CD4-positive, alpha-beta T cell treated with Interleukin-15 for 1 hour (primary cell): Measurements from ENCODE around the gene SLC41A2.
"Not testable (repeated sequence)": the region's sequence is repeated elsewhere in the genome, so short reads cannot be mapped to it uniquely, and the experiment has no call there.

Experiments
- DNase-seq: peaks from one replicate; pipeline ENCODE4 v3.0.0-alpha.2; 2020

The SLC41A2 gene

DNA sequence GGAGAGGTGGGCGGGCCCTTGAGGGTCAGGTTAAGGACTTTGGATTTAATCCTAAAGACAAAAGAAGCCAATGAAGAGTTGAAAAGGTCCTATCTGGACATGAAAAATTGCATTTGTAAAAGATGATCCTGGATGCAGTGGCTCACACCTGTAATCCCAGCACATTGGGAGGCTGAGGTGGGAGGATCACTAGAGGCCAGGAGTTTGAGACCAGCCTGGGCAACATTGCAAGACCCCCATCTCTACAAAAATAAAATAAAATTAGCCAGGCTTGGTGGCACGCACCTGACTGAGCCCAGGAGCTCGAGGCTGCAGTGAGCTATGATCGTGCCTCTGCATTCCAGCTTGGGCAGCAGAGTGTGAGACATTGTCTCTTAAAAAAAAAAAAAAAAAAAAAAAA lies 2.4 kb upstream of the SLC41A2 start:
- no peak for DNase-seq

DNA sequence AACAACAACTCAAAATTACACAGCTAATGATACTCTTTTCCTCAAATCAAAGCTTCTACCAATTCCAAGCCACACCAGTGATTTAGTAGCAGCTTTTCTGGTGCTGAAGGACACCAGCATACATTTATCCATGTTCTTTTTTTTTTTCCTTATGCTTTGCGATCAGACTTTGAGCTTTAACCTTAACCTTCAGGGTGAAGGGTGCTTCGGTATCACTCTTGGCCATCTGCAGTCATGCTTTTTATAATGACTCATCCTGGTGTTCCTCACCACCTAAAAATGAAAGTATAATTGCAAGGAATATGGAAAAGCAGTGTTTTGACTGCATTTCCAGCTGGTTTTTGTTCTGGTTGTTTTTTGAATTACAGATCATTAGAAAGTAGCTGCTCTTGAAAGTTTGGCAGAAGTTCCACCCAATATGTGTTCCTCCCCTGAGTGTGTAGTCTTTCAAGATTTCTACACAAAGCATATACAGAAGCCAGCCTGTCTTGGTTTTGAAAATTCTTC lies 1.3 kb upstream of the SLC41A2 start:
- no peak for DNase-seq

DNA sequence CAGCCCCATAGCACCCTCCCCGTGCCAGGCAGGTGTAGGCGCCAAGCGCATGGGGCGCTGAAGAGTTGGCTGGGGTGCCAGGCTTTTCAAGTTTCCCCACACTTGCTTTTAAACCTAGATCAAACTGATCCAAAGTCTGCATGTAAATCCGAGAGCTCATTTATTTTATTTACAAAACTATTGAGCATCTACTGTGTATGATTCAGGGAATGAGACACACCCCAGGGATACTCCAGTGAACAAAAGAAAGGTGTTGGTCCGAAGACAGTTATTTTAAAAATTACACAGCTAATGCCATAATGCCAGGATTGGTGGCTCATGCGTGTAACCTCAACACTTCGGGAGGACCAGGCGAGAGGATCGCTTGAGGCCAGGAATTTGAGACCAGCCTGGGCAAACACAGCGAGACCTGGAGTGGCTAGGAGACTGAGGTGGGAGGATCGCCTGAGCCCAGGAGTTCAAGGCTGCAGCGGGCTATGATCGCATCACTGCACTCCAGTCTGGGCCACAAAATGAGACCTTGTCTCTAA lies 780 bp upstream of the SLC41A2 start:
- no peak for DNase-seq

DNA sequence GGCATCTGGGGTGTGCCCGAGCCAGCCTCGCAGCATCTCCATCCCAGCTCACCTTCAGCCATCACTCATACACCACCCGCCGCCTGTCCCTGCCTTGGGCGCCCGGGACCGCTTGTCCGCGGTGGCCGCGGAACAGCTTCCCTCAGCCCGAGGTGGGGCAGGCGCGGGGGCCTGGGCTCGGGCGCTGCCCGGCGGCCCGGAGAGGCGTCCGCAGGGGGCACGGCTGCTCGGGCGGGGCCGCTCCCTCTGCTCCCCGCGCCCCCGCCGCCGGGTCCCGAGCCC lies 430 bp downstream of the SLC41A2 start:
- DNase-seq: peak; percentile 18

DNA sequence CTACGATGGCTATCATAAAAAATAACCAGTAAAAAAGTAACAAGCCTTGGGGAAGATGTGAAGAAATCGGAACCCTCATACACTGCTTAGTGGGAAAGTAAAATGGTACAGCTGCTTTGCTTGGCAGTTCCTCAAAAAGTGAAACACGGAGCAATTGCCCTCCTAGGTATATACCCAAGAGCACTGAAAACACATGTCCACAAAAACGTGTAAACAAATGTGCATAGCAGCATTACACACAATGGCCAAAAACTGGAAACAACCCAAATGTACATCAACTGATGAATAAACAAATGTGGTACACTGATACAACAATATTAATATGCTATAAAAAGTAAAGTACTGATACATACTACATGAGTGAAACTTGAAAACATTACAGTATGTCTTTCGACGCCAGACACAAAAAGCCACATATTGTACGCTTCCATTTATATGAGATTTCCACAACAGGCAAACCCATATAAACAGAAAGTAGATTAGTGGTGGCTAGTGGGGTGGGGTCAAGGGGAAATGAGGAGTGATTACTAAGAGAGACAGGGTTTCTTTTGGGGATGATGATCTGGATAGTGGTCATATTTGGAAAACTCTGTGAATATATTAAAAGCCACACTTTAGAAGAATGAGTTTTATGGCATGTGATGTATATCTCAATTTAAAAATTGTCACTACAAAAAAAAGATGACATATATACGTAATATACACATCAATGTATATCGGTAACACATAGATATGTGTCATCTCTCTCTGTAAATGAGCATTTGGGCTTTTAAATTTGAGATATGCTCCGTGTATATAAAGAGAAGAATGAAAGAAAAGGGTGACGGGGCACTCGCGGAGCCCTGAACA lies 996 bp downstream of the SLC41A2 start:
- no peak for DNase-seq

DNA sequence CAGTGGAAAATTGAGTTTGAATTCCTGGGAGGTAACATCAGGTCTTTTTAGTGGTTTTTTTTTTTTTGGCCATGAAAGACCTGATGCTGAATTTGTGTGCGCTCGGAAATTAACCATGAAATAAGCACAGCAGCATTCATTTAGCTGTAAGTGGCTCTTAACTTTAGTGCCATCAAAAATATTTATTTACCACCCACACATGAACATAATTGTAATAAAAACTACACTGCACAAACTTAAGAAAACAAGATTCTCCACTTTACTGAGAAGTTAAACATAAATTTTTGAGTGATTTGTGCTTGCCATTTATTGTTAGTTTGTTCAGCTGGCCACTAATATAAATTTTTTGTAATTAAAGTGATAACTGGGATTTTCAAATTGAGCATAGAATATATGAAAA lies 2.4 kb downstream of the SLC41A2 start:
- DNase-seq: no peak

DNA sequence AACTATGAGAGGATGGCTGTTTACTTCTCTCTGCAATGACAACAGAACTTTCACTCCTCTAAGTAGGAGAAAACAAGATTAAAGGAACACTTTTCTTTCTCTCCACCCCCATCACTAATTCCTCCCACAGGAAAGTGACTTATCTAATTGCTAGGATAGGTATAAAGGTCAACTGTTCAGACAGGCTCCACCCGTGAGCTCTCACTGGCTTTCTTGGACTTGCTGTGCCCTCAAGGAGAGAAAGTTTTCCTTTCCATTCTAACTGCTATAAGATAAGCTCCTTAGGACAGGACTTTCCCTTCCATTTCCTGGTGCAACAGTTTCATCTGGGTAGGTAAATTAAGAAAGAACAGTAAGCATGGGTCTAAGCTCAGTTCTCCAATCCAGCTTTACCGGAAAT lies 4.8 kb downstream of the SLC41A2 start:
- no peak for DNase-seq

DNA sequence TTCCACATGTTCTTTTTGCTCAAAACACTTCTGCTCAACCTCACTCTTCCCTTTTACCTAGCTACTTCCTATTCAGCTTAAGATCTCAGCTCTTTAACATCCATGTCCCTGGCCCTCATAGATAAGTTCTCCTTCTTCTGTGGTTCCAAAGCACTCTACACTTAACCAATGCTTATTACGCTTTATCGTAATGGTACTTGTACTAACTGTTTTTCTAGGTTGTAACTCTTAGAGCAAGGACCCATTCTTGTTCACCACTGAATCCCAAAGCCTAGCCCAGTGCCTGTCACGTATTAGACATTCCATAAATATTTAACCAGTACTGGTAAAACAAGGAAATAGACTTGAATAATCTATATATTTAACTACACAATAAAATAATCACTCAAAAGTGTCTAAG lies 5.3 kb downstream of the SLC41A2 start:
- no peak for DNase-seq

DNA sequence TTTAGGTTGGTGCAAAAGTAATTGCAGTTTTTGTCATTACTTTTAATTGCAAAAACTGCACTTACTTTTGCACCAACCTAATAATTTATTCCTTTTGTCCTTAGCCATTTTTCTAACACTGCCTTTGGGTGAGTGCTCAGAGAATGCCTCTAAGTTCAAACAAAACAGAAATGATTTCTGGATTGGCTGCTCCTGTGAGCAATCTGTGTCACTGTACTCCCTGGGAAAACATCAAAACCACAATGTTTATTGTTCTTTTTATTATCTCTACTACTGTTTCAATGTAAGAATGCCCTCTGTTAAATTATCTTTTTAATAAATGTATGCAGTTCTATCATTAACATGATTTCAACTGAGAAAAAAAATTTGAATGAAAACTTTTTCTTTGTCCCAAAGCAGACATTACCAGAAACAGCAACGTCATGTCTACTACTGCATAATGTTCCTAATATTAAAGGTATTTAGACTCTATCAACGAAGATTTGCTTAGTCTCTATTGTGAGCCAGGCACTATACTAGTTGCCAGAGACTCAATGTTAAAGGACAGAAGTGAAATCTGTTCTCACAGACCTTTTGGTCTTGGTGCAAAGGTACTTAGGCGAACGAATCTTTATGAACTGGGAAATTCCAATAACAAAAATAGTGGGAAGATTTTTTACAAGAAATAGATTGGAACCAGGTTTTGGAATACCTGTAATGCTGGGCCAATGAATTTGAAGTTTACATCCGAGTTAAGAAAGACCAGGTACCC lies 6.2 kb downstream of the SLC41A2 start:
- DNase-seq: no peak

DNA sequence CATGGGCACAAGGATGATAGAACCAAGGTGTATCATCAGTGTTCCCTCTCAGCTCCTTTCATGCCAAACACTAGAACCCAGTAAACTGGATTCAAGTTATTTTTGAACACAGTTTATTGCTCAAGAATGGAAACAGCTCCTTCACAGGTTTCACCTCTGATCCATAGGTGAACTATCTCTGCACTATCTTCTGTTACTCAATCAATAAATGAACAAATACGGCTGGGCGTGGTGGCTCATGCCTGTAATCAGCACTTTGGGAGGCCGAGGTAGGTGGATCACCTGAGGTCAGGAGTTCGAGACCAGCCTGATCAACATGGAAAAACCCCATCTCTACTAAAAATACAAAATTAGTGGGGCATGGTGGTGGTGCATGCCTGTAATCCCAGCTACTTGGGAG lies 9.4 kb downstream of the SLC41A2 start:
- not testable (repeated sequence) for DNase-seq

DNA sequence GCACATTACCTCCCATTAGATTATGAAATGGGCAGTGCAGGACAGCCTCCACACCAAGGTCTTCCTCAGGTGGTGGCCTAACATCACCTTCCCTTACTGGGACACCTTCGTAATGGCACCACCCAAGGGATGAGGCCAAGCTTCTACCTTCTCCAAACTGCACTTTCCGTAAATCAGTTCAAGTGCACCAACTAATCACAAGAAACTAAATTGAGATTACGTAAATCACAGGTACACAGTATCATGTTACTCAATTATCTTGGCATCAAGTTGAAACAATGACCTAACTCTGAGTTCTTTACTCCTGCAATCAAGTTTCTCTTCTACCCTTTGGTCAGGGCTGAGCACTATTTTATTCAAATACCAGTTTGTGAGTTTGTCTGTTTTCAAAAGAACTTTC lies 13.8 kb downstream of the SLC41A2 start:
- no peak for DNase-seq

DNA sequence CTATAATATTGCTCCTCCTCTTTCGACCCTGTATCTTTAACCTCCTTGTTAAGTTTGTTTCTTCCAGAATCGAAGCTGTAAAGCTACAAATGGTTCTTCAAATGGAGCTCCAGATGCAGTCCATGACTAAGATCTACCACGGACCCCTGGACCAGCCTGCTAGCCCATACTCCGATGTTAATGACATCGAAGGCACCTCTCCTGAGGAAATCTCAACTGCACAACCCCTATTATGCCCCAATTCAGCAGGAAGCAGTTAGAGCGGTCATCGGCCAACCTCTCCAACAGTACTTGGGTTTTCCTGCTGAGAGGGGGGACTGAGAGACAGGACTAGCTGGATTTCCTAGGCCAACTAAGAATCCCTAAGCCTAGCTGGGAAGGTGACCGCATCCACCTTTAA lies 14.7 kb downstream of the SLC41A2 start:
- DNase-seq: not testable (repeated sequence)

DNA sequence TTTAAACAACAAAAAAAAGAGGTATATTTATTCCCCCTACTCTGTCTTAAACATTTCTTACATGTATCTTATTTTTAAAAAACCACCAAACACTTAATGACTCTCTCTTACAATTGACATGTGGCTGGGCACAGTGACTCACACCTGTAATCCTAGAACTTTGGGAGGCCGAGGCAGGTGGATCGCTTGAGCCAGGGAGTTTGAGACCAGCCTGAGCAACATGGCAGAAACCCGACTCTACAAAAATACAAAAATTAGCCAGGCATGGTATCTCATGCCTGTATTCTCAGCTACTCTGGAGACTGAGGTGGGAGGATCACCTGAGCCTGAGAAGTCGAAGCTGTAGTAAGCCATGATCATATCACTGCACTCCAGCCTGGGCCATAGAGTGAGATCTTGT lies 16.0 kb downstream of the SLC41A2 start:
- DNase-seq: no peak

DNA sequence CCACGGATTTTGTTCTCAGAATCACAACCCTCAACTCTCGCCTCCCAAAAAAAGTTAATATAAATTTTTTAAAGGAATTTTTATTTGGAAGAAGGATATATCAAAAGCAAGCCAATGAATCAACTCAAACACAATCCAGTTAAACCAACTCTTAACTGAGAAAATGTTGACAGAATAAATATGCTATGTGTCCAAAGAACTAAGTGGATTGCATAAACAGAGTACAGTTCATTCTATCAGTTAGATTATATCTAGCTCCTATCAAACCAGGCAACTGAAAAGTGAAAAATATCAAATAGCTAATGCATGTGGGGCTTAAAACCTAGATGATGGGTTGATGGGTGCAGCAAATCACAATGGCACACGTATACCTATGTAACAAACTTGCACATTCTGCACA lies 16.6 kb downstream of the SLC41A2 start:
- no peak for DNase-seq

DNA sequence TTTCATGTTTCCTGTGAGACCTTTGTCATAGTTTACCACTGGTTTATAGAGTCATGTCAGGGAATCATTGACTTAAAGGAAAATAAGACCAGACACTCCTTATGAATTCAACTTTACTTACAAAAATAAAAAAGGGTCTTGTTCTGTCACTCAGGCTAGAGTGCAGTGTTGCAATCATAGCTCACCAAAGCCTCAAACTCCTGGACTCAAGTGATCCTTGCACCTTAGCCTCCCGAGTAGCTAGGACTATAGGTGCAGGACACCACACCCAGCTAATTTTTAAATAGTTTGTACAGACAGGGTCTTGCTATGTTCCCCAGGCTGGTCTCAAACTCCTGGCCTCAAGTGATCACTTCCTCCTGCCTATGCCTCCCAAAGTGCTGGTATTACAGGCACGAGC lies 19.0 kb downstream of the SLC41A2 start:
- DNase-seq: no peak

DNA sequence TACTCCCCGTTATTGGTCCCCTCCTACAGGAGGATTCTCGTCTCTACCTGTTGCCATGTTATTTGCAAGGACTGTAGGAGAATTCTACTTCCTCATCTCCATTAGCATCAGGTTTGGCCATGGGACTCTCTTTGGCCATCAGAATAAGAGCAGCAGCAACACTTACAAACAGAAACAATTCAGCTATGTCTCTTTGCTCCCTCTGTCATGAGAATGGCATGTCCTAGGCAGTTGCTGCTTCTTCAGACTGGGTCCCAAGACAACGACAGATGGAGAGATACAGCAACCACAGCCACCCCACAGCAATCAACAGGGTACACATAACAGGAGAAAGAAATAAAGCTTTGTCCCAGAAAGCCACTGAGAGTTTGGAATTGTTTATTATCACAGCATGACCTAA lies 19.7 kb downstream of the SLC41A2 start:
- DNase-seq: no peak

DNA sequence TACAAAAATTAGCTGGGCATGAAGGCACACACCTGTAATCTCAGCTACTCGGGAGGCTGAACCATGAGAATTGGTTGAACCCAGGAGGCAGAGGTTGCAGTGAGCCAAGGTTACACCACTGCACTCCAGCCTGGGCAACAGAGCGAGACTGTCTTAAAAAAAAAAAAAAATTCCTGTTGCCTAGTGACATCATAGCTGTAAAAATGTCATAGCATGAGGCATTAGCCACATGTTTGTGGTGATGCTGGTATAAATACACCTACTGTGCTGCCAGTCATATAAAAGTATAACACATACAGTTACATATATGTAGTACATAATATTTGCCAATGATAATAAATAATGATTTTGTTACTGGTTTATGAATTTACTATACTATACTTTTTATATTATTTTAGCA lies 22.2 kb downstream of the SLC41A2 start:
- DNase-seq: no peak

DNA sequence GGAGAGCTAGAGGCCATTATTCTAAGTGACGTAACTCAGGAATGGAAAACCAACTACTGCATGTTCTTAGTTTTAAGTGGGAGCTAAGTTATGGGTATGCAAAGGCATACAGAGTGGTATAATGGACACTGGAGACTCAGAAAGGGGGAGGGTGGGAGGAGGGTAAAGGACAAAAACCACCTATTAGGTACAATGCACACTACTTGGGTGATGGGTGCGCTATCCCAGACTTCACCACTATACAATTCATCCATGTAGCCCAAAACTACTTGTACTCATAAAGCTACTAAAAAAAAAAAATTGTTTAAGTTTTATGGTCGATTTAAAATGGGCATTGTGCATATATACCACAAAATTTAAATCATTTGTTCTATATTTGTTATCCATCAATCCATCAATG lies 24.3 kb downstream of the SLC41A2 start:
- DNase-seq: no peak

DNA sequence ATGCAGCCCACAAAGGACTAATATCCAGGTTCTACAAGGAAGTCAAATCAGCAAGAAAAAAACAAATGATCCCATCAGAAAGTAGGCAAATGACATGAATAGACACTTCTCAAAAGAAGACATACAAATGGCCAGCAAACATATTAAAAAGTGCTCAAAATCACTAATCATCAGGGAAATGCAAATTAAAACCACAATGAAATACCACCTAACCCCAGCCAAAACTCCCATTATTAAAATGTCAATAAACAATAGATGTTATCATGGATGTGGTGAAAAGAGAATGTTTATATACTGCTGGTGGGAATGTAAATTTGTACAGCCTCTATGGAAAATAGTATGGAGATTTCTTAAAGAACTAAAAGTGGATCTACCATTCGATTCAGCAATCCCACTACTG lies 25.0 kb downstream of the SLC41A2 start:
- no peak for DNase-seq

DNA sequence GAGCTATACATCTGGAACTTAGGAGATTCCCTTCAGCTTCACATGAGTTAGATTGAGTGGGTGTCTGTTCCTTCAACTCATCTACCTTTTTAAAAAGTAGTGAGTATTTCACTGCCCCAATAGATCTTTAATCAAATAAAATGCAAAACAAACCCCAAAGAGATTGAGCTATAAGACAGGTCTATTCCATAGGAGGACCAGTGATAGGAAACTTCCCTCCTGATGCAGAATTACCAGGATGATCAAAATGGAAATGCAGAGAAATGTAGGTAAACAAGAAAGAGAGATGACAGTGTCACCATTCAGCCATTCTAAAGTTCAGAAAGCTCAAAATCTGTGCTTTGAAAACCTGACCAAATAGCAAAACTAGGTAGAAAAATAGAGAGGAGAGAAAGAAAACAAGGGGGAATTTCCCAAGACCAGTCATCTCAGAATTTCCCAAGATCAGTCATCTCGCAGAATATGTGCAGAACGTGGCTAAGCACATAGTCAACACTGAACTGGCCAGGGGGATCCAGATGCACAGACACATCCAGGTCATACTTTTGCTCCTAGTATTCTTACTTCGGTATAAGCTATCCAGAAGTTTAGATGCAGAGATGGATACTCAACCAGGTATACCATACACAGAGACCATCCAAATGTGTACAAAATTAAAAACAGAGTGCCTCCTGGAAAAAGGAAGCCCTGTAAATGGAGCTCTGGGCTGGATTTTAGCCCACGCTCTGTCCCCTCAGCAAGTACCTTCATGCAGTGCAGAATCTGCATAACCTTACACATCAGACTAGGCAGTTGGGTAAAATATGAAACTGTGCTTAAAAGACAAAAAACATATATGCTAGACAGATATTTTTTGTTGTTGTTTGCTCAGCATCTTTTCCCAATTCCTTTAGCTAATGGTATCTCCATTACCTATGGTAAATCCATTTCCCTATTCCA lies 27.4 kb downstream of the SLC41A2 start:
- DNase-seq: no peak

DNA sequence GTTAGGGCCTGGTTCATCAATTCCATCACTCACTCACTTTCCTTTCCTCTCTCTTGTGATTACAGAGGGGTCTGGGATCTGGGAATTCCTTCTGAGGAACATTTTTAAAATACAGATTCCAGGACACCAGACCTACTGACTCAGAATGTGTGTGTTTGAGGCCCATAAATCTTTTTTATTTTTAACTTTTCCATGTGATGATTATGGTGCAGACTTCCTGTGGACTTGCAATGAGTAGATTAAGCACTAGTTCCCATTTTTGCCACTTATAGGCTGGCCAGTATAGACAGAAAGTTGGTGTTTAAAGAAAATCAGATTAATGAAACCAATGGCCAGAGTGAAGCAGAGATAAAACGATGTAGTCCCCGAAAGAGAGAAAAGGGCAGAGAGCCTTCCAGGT lies 28.1 kb downstream of the SLC41A2 start:
- no peak for DNase-seq

DNA sequence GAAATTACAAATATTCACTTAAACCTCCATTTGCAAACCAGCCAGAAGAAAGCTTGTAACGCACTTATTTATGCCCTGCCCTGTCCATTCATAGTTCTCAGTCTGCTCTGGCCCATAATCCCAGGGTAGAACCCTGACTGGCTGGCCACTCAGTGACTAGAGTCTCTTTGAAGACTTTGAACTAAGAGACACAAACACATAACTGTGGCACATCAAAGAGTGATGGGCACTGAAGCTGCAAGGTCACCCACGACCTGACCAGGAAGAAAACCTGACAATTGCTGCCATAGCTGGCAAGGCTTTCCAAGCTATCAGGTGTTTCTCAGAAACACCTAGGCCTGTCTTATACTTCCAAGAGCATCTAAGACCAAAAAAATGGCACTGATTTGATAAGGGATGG lies 28.7 kb downstream of the SLC41A2 start:
- DNase-seq: no peak
